HL-60 (cell line): ENCODE results near the gene ATXN3.

ENCODE experiments used
- DNase-seq, 2 experiments: peaks; one replicate each; pipeline ENCODE4 v3.0.0-alpha.2; 2010 to 2020; ENCODE audit warnings: low read depth in 1 of 2, low spot score in 1 of 2
- H3K27ac ChIP-seq: fragments of 250-450 bp; sonication (Bioruptor Pico); replicated peaks from 2 replicates; pipeline ENCODE4 v1.5.1; 2020; ENCODE audit warnings: mild to moderate bottlenecking, moderate library complexity
- H3K27me3 ChIP-seq: fragments of 250-450 bp; sonication (Bioruptor Pico); 2 replicates; pipeline ENCODE4 v1.5.1; 2021; ENCODE audit warnings: mild to moderate bottlenecking, moderate library complexity; ENCODE audit not compliant: insufficient read depth, poor library complexity, severe bottlenecking
- H3K4me3 ChIP-seq: replicated peaks from 2 replicates; pipeline ENCODE4 v1.5.1; 2011; ENCODE audit warnings: mild to moderate bottlenecking, control low read depth, low read length; ENCODE audit not compliant: insufficient read depth
- CTCF ChIP-seq: IDR thresholded peaks from one replicate; pipeline ENCODE4 v1.5.1; 2011; ENCODE audit warnings: low read length, control low read depth, inconsistent platforms; ENCODE audit not compliant: insufficient read depth
- GABPA ChIP-seq: IDR thresholded peaks from 2 replicates; pipeline ENCODE4 v1.6.1; 2012; ENCODE audit warnings: low read depth
- POLR2AphosphoS5 ChIP-seq: IDR thresholded peaks from 2 replicates; pipeline ENCODE4 v1.6.1; 2012; ENCODE audit warnings: low read depth
- REST ChIP-seq: IDR thresholded peaks from 2 replicates; pipeline ENCODE4 v1.6.1; 2012; ENCODE audit warnings: low read depth; ENCODE audit not compliant: insufficient replicate concordance
- SPI1 ChIP-seq: IDR thresholded peaks from 2 replicates; pipeline ENCODE4 v1.6.1; 2012; ENCODE audit warnings: low read depth, mild to moderate bottlenecking, borderline replicate concordance

The ATXN3 gene

GRCh38 chr14:92135269-92135668 is 28.9 kb upstream of the ATXN3 start:
- no peak overlapping the region for H3K27ac ChIP-seq
- no peaks in the 10 kb centered on the region for H3K27me3 ChIP-seq
- DNase-seq, result no peak

GRCh38 chr14:92134456-92134855 is 28.1 kb upstream of the ATXN3 start:
- Histone ChIP-seq H3K27ac (no peak overlapping the region), H3K27me3 (no peaks in the 10 kb centered on the region), H3K4me3 (no peak overlapping the region)
- DNase-seq, result no peak
- TF ChIP-seq GABPA (no peak), REST (no peak), SPI1 (no peak)

More at GRCh38 chr14:92135269-92135668, 28.9 kb upstream of the ATXN3 start:
- H3K4me3 ChIP-seq, result no peak overlapping the region
- TF ChIP-seq POLR2AphosphoS5 (no peak), CTCF (peak; percentile 21)

GRCh38 chr14:92122761-92123160 is 16.4 kb upstream of the ATXN3 start:
- Histone ChIP-seq H3K27me3 (no peaks in the 10 kb centered on the region), H3K4me3 (peak overlapping the region; percentile 81), H3K27ac (peak overlapping the region; percentile 99)
- no peak for DNase-seq
- TF ChIP-seq POLR2AphosphoS5 (no peak), GABPA (no peak), SPI1 (no peak), REST (no peak)

- TF ChIP-seq GABPA, result no peak
- TF ChIP-seq SPI1, result no peak; the same call in 1 of the 2 replicates
- no peak for TF ChIP-seq POLR2AphosphoS5
- TF ChIP-seq REST, result no peak
- TF ChIP-seq CTCF, result no peak
- peak overlapping the region; percentile 99 for H3K27ac ChIP-seq
- no peak for DNase-seq
- no peaks in the 10 kb centered on the region for H3K27me3 ChIP-seq
- peak overlapping the region; percentile 81 for H3K4me3 ChIP-seq
Measured at GRCh38 chr14:92122351-92122677, 15.9 kb upstream of the ATXN3 start.
